GM13976 (cell line): ENCODE results near the gene PRADC1.
"Not testable (repeated sequence)": the region's sequence is repeated elsewhere in the genome, so short reads cannot be mapped to it uniquely, and the experiment has no call there.

Experiments
- DNase-seq: peaks from one replicate; pipeline ENCODE4 v3.0.0; 2012; ENCODE audit warnings: low spot score
- in situ Hi-C: fragments of 300-500 bp; cut with MboI; formaldehyde crosslinking; loops from one replicate; pipeline ENCODE4 v1.12.0; 2022; ENCODE audit warnings: low sequenced_read_pairs, mixed read lengths, inconsistent platforms; ENCODE audit not compliant: unreplicated experiment
- TF ChIP-seq, protein P1 (sequence below): IDR thresholded peaks from 2 replicates; pipeline ENCODE4 v1.5.1; 2012; ENCODE audit warnings: borderline replicate concordance, mild to moderate bottlenecking; ENCODE audit not compliant: insufficient read depth; ENCODE audit errors: extremely low read depth, missing control alignments, control extremely low read depth

PRADC1 gene

DNA sequence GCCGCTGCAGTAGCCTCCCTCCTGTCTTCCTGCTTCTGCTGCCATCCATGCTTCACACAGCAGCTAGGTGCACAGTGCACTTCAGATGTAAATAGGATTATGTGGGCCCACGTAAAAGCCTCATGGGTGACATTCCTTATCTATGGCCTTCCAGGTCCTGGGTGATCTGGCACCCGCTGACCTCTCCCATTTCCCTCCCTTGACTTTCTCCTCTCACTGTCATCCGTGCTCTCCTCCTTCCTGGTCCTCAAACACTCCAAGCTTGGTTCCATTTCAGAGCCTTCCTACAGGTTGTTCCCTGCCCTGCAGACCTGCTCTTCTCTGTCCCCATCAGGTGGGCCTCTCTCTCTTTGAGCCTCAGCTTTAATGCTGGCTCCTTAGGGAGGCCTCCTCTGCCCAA lies 23.0 kb downstream of the PRADC1 start:
- TF ChIP-seq, protein P1, sequence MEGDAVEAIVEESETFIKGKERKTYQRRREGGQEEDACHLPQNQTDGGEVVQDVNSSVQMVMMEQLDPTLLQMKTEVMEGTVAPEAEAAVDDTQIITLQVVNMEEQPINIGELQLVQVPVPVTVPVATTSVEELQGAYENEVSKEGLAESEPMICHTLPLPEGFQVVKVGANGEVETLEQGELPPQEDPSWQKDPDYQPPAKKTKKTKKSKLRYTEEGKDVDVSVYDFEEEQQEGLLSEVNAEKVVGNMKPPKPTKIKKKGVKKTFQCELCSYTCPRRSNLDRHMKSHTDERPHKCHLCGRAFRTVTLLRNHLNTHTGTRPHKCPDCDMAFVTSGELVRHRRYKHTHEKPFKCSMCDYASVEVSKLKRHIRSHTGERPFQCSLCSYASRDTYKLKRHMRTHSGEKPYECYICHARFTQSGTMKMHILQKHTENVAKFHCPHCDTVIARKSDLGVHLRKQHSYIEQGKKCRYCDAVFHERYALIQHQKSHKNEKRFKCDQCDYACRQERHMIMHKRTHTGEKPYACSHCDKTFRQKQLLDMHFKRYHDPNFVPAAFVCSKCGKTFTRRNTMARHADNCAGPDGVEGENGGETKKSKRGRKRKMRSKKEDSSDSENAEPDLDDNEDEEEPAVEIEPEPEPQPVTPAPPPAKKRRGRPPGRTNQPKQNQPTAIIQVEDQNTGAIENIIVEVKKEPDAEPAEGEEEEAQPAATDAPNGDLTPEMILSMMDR: no peak
- in situ Hi-C loops: no loop called here
- DNase-seq: no peak

DNA sequence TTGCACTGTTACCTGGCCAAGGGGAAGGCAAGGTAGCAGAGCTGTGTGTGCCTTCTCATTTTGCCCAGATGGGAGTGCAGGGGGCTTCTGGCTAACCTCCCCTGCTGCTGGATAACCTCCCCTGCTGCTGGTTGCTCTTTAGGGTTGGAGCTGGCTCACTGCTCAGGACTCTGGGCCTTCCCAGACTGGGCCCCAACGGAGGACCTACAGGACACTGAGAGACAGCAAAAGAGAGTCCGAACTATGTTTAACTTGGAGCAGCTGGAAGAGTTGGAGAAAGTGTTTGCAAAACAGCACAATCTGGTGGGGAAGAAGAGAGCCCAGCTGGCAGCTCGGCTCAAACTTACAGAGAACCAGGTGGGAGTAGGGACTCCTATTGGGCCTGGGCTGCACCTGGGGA lies 24.8 kb downstream of the PRADC1 start:
- DNase-seq: no peak
- in situ Hi-C loops: no loop called here
- TF ChIP-seq, protein P1: no peak

DNA sequence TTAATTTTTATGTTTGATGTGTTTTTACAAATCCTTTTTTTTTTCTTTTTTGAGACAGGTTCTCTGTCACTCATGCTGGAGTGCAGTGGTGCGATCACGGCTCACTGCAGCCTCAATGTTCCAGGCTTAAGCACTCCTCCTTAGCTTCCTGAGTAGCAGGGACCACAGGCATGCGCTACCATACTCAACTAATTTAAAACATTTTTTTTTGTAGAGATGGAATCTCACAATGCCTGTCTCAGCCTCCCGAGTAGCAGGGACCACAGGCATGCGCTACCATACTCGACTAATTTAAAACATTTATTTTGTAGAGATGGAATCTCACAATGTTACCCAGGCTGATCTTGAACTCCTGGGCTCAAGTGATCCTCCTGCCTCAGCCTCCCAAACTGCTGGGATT lies 27.4 kb downstream of the PRADC1 start:
- in situ Hi-C loops: no loop called here
- TF ChIP-seq, protein P1: no peak
- no peak for DNase-seq

DNA sequence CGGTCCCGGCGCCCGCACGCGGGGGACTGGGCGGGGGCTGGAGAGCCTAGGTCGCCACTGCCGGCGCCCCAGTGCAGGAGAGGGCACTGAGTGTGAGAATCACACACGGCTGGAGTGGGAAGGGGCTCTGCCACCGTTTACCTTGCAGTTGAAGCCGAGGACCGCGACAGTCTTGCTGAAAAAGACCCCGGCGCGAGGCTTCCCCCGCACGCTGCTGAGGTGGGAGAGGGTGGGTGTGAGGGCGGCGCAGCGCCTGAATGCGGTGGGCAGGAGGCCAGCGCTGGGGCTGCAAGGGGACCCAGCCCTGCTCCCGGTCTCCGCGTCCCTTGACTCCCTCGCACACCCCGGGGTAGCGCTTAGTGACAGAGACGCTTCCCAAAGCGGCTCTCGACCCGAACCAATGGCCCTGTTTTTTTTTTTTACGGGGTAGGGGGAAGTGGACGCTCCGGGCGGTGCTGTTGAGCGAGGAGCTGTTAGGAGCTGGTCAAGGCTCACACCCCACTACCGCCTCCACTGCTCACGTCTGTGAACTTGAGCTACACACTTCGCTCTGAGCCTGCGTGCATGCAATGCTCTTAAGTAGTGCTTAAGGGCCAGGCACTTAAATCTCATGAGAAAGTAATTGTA lies 29.9 kb downstream of the PRADC1 start:
- no peak for DNase-seq
- TF ChIP-seq, protein P1: no peak
- in situ Hi-C loops: no loop called here

DNA sequence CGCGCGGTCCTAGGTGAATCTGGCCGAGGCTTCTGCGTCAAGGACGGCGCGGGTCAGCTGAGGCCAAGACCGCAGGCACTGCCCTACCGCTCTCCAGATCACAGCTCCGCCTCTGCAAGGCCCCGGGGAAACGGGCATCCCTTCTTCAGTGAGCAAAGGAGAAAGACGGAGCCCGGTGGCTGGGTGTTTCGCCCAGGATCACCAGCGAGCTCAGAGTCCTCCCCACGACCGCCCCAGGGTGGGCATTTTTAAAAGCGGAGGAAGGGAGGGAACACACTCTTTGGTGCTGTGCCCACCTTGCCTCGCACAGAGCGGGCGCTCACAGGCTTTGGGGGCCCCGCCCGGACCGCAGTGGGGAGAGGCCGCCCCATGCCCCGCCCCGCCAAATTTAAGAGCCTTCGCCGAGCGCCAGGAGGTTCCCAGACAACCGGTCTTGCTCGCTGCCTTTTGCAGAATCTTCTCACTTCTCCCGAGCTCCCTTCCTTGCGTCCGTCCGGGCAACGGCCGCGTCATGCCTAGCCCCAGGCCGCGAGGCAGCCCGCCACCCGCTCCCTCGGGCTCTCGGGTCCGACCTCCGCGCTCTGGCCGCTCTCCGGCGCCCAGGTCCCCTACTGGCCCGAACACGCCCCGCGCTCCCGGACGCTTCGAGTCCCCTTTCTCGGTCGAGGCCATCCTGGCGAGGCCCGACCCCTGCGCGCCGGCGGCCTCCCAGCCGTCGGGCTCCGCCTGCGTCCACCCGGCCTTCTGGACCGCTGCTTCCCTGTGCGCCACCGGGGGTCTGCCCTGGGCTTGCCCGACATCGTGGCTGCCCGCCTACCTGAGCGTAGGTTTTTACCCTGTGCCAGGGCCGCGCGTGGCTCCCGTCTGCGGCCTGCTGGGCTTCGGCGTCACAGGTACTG lies 30.6 kb downstream of the PRADC1 start, which contains the start of gene NOTO:
Gene NOTO (plus strand): TSS at position 419 of the 899 bp plus-strand sequence. CDS start 93 bp downstream, at position 512.
- TF ChIP-seq, protein P1: no peak
- in situ Hi-C loops: no loop called here
- no peak for DNase-seq

DNA sequence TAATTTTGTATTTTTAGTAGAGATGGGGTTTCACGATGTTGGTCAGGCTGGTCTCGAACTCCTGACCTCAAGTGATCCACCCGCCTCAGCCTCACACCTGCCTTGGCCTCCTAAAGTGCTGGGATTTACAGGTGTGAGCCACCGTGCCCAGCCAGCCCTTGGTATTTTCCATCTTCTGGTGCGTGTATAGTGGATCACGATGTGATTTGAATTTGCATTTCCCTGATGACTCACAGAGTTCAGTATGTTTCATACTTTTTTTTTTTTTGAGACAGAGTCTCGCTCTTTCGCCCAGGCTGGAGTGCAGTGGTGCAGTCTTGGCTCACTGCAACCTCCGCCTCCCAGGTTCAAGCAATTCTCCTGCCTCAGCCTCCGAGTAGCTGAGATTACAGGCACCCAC lies 32.8 kb downstream of the PRADC1 start:
- in situ Hi-C loops, DNase-seq: not testable (repeated sequence)

DNA sequence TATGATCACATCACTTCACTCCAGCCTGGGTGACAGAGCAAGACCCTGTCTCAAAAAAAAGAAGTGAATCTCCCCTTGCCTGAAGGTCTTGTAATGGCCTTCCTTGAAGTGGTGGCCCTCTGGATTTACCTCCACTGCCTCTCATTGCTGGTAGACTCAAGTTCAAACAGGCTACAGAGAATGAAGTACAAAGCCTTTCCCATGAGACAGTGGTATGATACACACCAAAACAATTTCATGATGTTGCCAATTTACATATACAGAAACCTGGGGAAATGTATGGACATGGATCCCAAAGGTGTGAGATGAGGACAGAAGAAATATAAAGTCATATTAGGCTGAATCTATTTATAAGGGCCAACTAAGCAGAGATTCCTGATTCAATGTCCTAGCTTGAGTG lies 35.5 kb downstream of the PRADC1 start:
- DNase-seq: no peak
- in situ Hi-C loops: loop anchor here (25.0 kb wide), 1 partner anchor 310 kb away; the partner anchor contains the start of gene SPR
- TF ChIP-seq, protein P1: no peak
